GM10266 (cell line): Measurements from ENCODE around the gene FRMD4A.
"Not testable (repeated sequence)": the region's sequence is repeated elsewhere in the genome, so short reads cannot be mapped to it uniquely, and the experiment has no call there.

Source experiments
- DNase-seq: peaks from one replicate; pipeline ENCODE4 v3.0.0; 2012; ENCODE audit errors: extremely low spot score
- TF ChIP-seq, protein P1 (sequence below): IDR thresholded peaks from 2 replicates; pipeline ENCODE4 v1.5.1; 2012; ENCODE audit warnings: mild to moderate bottlenecking, low read depth; ENCODE audit not compliant: control insufficient read depth, insufficient read depth; ENCODE audit errors: missing control alignments

The FRMD4A gene

DNA sequence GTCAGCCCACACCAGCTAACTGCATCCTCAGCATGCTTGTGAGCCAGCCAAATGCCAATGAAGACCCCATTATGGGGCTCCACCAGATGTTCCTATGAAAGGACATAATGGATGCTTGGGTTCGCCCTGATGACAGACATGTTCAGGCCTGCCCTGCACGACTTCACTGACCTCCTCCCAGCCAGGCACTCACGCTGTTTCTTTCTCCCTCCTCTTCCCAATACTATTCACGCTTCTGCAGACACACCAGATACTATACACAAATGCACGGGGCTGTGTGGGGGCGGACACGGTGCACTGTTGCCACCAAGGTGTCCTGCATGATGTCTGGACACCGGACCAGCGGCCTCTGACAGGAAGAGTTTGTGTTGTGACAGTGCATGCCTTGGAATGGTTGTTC is 459.7 kb downstream of the FRMD4A start:
- TF ChIP-seq, protein P1, sequence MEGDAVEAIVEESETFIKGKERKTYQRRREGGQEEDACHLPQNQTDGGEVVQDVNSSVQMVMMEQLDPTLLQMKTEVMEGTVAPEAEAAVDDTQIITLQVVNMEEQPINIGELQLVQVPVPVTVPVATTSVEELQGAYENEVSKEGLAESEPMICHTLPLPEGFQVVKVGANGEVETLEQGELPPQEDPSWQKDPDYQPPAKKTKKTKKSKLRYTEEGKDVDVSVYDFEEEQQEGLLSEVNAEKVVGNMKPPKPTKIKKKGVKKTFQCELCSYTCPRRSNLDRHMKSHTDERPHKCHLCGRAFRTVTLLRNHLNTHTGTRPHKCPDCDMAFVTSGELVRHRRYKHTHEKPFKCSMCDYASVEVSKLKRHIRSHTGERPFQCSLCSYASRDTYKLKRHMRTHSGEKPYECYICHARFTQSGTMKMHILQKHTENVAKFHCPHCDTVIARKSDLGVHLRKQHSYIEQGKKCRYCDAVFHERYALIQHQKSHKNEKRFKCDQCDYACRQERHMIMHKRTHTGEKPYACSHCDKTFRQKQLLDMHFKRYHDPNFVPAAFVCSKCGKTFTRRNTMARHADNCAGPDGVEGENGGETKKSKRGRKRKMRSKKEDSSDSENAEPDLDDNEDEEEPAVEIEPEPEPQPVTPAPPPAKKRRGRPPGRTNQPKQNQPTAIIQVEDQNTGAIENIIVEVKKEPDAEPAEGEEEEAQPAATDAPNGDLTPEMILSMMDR: no peak
- DNase-seq: no peak

DNA sequence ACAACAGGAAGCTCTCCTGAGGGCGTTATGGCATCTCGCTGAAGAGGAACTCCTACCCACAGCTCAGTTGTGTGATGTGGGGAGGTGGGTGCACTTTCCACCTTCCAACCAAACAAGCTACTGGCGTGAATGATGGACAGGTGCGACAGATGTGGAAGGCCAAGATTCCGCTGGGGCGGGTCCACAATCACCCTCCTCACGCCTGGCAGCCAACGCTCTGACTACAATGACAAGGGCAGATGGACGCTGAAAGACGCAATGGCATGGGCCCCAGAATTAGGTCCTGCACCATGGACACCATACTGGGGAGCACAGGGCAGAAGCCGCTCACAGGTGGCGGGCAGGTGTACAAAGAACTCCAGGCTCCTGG is 461.4 kb downstream of the FRMD4A start:
- DNase-seq: no peak
- TF ChIP-seq, protein P1: no peak

DNA sequence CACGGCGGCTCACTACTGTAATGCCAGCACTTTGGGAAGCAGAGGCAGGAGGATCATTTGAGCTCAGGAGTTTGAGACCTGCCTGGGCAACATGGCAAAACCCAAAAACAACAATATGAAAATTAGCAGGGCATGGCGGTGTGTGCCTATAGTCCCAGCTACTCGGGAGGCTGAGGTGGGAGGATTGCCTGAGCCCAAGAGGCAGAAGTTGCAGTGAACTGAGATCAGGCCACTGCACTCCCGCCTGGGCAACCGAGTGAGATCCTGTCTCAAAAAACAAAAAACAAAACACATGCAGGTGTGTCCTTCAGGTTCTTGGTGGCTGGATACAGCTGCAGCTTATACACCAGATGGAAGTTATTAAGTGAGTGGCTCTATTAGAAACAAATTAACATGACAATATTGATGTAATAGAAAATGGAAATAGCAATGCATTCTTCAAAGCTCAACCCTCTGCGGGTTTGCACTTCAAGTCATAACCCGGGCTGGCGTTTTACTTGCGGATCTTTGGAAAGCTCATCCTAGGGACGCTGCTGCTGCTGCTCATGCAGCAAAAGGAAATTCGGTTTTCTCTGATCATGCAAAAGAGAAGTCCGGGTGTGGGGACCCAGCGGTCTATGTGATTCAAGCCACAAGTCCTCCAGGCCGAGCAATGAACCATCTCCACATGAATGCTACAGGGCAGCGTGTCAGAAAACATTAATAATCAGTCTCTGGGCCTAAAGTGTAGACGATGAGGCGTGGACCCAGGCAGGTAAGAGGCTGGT is 462.0 kb downstream of the FRMD4A start:
- TF ChIP-seq, protein P1: no peak

DNA sequence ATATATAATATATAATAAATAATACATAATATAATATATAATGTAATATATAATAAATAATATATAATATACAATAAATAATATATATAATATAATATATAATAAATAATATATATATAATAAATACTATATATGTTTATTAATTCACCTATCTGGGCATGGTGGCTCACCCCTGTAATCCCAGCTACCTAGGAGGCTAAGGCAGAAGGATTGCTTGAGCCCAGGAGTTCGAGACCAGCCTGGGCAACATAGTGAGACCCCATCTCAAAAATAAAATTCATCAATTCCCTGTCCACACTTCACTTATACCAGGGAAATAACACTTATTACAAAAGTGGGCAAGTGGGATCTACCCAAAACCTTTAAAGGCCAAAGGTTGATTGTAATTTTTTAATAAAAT is 462.9 kb downstream of the FRMD4A start:
- TF ChIP-seq, protein P1: no peak

More for the DNA sequence above, 462.0 kb downstream of the FRMD4A start:
- DNase-seq: no peak

DNA sequence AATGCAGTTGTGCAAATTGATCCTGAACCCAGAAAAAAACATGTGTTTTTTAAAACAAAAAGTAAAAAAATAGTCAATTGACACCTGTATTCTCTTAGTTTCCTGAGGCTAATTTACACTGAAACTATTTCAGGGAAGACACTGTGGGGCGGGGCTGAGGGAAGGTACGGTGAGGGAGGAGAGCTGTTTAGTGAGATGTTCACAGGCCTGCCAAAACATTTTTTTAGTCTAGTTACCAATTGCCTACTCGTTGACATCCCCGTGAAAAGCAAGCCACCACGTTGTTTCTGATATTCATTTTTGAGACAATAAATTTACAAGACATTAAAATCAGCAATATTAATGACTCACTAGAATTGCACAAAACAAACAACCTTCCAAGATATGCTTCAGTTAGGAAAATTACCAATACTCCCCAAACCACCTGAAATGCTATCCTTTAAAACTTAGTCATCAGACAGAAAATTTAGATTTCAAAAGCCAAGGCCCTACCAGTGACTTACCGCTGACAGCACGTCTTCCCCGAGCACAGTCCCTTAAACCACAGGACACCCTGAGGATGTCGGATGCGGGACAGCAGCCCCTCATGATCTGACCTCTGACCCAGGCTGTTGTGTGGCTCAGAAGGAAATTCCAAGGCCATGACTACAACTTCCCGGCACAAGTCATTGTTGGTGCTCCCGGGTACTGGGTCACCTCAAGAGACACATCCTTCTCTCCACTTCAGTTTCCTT is 464.8 kb downstream of the FRMD4A start:
- TF ChIP-seq, protein P1: no peak
- DNase-seq: no peak

More for the DNA sequence above, 462.9 kb downstream of the FRMD4A start:
- no peak for DNase-seq

DNA sequence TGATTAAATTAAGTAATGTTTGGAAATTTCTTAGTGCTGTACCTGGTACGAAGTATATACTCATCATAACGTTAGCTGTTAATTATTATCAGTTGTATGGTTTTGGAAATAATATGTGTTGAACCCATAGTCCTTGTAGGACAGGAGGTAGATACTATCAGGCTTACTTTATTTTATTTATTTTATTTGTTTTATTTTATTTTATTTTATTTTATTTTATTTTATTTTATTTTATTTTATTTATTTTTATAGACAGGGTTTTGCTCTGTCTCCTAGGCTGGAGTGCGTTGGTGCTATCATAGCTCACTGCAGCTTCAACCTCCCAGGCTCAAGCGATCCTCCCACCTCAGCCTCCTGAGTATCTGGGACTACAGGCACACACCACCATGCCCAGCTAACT is 465.5 kb downstream of the FRMD4A start:
- not testable (repeated sequence) for DNase-seq

DNA sequence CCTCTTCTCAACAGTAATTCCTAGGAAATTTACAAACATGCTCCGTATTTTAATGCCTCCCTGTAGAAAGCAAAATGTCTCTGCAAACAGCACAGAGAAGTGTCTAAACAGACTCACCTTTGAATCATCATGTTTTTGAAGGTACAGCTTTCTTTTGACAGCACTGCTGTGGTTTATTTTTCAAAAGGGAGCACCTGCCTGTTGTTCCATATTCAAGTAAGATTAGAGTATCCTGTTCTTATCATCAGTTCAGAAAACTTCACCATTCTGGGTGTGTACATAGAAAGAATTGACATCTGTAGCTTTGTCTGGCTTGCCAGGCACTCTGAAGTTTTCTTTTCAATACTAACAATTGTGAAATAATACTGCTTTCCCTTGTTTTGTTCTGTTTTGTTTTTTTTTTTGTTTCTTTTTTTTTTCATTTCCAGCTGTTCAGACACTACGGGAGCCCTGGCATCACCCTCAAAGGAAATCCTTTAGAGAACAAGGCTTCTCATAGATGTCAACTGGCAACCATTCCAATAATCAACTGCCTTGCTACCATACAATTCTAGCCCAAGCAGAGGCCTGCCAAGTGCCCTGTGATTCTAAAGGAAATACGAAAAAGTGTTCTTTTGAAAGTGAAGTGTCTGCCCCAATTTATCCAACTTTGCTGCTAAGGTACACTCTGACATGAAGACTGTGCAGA is 468.0 kb downstream of the FRMD4A start:
- TF ChIP-seq, protein P1: no peak
- DNase-seq: no peak
